ENCODE data around the gene PTPRO.

The PTPRO gene

DNA sequence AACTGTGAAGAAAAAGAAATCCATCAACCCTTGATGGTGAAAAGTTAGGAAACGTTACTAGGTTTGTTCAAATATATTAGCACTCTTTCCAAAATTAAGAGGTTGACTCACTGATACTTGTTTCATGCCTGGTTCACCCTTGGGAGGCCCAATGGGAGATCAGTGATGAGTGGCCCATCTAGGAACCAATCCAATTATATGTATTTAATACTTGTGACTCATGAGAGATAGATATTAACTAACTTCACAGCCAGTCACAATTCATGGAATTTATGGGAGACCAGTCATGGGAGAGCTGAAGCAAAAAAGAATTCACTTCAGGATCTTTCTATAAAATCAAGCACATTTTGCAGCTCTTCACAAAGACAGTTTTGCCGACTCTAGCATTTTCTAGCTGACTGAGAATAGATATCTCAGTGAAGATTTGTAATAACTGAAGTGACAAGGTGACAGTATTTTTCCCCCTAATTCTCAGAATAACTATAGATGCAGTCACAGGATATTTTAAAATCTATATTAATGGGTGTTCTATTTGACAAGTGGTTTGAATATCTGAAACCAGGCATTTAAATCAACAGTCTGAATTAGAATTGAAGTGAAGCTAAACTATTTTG lies 236.7 kb downstream of the PTPRO start:
- DNase-seq (ENCODE audit: low read depth), result no peak

DNA sequence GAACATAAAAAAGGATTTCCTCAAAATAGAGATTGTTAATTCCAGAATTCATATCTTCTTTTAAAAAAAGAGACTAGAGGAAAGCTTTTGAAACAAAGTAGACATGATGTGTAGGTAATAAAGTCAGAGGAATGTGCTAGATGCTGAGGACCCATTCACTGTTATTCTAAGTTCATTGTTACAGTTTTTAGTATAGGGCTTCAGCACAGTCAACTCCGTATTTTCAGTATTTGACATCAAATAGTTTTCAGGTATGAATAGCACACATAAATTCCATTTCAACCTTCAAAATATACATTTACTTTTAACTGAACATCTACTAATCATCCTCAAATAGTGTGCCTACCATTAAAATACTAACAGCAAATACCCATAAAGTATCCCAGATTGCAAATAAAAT lies 239.1 kb downstream of the PTPRO start:
- no peak for DNase-seq (ENCODE audit: low read depth)

DNA sequence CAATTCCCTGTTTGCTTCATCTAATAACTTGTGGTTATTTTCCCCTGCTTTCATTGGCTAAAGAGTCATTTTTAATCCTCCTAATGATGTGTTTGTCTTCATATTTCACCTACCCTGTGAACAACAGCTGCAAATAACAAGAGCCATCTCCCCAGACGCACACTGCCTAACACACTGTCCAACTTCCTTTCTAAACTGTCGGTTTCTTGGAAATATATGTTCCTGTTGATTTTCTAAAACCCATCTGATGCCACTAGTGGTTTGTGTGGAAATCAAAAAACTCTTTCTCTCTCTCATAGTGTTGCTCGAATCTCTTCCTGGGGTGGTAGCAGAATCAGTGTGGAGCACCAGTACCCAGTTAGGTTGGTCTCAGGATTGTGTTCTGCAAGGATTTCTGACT lies 240.0 kb downstream of the PTPRO start:
- DNase-seq (ENCODE audit: low read depth), result no peak

GRCh38 chr12:15563663-15564062 lies 241.4 kb downstream of the PTPRO start:
- DNase-seq (ENCODE audit: low read depth), result no peak

GRCh38 chr12:15574353-15574752 lies 252.0 kb downstream of the PTPRO start:
- DNase-seq (ENCODE audit: low read depth), result no peak

DNA sequence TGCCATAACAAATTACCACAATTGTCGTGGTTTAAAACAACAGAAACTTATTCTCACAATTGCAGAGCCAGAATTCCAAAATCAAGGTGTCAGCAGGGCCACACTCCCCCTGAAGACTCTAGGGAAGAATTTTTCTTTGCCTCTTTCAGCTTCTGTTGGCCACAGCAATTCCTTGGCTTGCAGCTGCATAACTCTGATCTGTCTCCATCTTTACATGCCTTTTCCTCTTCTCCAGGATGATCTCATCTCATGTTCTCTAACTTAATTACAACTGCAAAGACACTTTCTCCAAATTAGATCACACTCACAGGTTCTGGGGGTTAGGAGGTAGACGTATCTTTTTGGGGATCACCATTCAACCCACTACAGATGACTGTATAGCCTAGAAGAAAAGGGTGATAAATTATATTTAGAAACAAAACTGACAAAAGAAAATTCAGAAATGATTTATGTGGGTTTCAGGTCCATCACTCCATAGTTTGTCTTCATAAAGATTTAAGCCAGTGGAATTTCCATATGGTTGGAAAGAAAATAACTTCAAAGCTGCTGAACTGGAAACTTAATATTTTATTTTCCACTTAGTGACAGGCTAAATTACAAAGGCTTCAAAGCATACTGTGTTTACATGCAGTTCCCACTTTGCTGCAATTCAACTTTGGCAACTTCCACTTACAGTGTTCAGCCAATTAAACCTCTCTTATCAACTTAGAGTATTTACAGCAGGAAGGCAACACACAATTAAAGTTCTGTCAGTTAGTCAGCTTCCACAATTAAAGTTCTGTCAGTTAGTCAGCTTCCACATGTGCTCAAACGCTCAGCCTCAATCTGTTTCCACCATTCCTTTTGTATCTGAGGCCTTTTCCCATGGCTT lies 253.6 kb downstream of the PTPRO start:
- no peak for DNase-seq (ENCODE audit: low read depth)

DNA sequence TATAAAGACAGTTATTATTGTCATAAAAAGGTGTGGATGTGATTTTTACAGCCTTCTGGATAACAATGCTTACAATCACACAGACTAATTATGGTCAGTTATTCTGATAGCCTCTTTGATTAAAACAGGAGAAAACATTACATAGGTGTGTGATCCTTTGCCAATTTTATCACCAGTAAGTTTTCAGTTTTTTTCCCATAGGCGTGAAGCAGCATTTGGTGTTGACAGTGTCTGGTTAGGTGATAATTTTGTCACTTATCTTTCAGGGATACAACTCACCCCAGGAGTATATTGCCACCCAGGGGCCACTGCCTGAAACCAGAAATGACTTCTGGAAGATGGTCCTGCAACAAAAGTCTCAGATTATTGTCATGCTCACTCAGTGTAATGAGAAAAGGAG lies 258.1 kb downstream of the PTPRO start:
- no peak for DNase-seq (ENCODE audit: low read depth)

GRCh38 chr12:15581006-15581405 lies 258.7 kb downstream of the PTPRO start:
- DNase-seq (ENCODE audit: low read depth), result no peak

GRCh38 chr12:15583804-15584203 lies 261.5 kb downstream of the PTPRO start:
- no peak for DNase-seq (ENCODE audit: low read depth)

- no peak for DNase-seq (ENCODE audit: low read depth)
Measured at GRCh38 chr12:15584366-15585041, 262.2 kb downstream of the PTPRO start.

DNA sequence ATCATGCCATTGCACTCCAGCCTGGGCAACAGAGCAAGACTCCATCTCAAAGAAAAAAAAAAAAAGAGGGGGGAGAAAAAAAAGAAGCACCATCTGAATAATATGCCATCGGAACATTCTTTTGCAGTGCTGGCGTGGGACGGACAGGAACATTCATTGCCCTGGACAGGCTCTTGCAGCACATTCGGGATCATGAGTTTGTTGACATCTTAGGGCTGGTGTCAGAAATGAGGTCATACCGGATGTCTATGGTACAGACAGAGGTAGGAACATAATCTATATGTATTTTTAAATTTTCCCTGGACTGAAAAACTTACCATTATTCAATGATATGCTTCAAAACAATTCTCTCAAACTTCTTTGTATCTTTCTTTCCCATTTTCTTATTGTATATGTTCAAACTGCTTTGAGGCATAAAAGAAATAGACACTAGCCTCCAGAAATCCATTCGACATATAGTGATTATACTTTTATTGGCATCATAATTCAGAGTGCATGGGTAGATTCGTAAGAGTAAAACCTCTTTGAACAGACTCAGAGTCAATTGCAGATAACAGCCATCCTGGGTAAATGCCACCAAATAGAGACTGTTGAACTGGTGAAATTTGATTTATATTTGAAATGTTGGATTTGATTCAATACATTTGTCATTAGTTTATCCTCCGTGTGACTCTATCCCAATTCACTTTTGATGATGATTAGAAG lies 267.2 kb downstream of the PTPRO start:
- no peak for DNase-seq (ENCODE audit: low read depth)

- DNase-seq (ENCODE audit: low read depth), result peak; percentile 3
Measured at GRCh38 chr12:15590180-15590826, 268.0 kb downstream of the PTPRO start.

- DNase-seq (ENCODE audit: low read depth), result no peak
Measured at GRCh38 chr12:15591811-15592210, 269.5 kb downstream of the PTPRO start.

- no peak for DNase-seq (ENCODE audit: low read depth)
Measured at GRCh38 chr12:15592934-15593333, 270.6 kb downstream of the PTPRO start.

- no peak for DNase-seq (ENCODE audit: low read depth)
Measured at GRCh38 chr12:15596174-15596573, 273.9 kb downstream of the PTPRO start.

GRCh38 chr12:15597125-15597830 lies 275.0 kb downstream of the PTPRO start:
- no peak for DNase-seq (ENCODE audit: low read depth)

- no peak for DNase-seq (ENCODE audit: low read depth)
Measured at GRCh38 chr12:15599266-15600037, 277.1 kb downstream of the PTPRO start.

DNA sequence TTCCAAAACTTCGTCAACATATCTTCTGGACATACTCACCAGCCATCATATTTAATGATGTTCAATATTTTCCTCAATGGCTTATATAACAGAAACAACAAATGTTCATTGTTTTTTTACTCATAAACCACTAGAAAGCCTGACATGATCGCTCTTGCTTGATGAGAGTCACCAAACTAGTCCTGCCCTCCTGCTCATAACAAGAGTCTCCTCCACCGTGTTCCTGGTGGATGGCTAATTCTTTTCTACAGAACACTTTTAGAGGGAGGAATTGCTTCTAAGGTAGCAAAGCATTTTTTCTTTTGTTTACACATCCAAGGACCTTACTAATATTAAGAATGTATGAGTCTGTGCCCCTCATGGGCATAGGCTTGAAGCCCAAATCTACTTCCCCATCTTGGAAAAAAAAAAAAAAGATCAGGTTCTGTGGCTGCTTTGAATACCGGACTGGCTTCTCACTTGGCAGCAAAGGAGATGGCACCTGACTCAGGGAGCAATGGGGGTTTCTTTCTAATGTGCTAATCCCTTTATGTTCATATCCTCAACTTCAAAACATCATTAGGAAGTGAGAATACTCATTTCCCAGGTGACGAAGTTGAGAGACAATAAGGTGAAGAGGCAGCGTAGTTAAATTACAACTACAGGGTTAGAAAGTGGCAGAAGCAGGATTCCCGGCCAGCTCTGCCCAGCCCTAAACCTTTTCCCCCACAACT lies 278.1 kb downstream of the PTPRO start:
- DNase-seq (ENCODE audit: low read depth), result no peak

DNA sequence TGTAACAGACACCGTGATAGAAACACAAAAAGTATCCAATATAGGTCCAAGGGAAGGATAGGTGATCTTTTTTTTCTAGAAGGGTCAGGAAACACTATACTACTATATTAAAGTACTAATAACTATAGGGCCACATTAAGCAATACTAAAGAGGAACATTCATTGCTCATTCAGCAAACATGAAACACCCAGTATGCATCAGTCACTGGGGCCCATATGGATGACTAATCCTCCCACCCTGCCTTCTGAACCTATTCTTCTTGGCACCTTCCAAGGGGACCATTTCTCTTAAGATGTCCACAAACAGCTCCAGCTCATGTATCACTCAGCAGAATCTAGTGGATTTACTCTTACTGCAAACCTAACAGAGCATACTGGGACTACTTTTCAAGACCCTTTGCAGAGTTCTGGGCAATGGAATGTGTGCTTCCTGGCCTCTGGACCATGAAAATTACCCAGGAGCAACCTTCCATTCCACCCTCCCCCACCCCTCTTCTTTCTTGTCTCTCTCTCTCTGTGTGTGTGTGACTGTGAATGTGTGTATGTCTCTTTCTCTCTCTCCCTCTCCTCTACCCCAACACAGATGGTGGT lies 279.0 kb downstream of the PTPRO start:
- no peak for DNase-seq (ENCODE audit: low read depth)
